OCI-LY3 (cell line): Measurements from ENCODE around the gene ZP4.

Source experiments
- CTCF ChIP-seq: fragments of 200-600, 300-600 bp; sonication (generic); IDR thresholded peaks from 2 replicates; pipeline ENCODE4 v1.5.1; 2014; ENCODE audit warnings: antibody characterized with exemption, low read length, low read depth
- EZH2phosphoT487 ChIP-seq: fragments of 200-600 bp; shearing (Covaris generic); IDR thresholded peaks from 2 replicates; pipeline ENCODE4 v1.6.1; 2018; ENCODE audit warnings: antibody characterized with exemption, mixed run types, low read depth

GRCh38 chr1:237921306-237921705 is 30.6 kb upstream of the ZP4 start:
- TF ChIP-seq CTCF = no peak
- TF ChIP-seq EZH2phosphoT487 = no peak
